ENCODE data around the gene SPATA9. TPM values are rescaled to one million over a fixed set of nuclear protein-coding genes. Genes with fewer than 3 reads are reported as not detected.
A peak's percentile ranks its signal among the peaks of the same experiment; 100 is the strongest.

Gene SPATA9
- total and polyA plus RNA-seq, 5 donors from 2014 or later = 0.28 TPM; not detected in 4

DNA sequence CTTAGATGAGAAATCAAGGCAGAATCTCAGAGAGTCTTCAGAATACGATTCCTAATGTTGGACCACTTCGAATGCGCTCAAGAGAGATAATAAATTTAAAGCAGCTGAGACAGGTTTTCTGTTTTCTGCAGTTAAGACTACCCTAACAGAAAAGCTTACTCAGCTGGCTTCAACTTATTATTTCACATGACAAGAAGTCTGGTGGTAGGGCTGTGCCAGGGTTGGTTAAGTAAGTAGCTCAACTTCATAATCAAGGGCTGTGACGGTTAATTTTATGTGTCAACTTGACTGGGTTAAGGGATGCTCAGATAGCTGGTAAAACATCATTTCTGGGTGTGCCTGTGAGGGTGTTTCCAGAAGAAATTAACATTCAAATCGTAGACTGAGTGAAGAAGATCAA, 59.1 kb downstream of the SPATA9 start:
- Histone ChIP-seq H3K9me3 (ENCODE audit: control insufficient read depth in 2 of 2, low read length in 2 of 2) (no peaks in the 10 kb centered on the region), H3K27me3 (ENCODE audit: control insufficient read depth, insufficient read depth, low read length) (peaks cover 2% of the 10 kb centered on the region), H3K4me1 (ENCODE audit: control insufficient read depth, insufficient read depth, low read length, poor library complexity, severe bottlenecking) (peaks cover 29% of the 10 kb centered on the region), H3K4me3 (ENCODE audit: low read depth, low read length) (no peak overlapping the region), H3K36me3 (ENCODE audit: control insufficient read depth, insufficient read depth, low read length) (no peaks in the 10 kb centered on the region), H3K27ac (ENCODE audit: insufficient read depth, low read length, poor library complexity, severe bottlenecking) (no peak overlapping the region)
- ATAC-seq (ENCODE audit: low read depth in 2 of 2) (no peak), DNase-seq (no peak)
- Mint-ChIP-seq H3K27ac (no peak overlapping the region), H3K4me3 (no peak overlapping the region), H3K36me3 (peaks cover 7% of the 10 kb centered on the region), H3K9me3 (peaks cover 0 to 6% (median 0%) of the 10 kb centered on the region in 7 donors), H3K27me3 (peaks cover 22% of the 10 kb centered on the region), H3K4me1 (peaks cover 13 to 34% (median 21%) of the 10 kb centered on the region in 4 donors)

DNA sequence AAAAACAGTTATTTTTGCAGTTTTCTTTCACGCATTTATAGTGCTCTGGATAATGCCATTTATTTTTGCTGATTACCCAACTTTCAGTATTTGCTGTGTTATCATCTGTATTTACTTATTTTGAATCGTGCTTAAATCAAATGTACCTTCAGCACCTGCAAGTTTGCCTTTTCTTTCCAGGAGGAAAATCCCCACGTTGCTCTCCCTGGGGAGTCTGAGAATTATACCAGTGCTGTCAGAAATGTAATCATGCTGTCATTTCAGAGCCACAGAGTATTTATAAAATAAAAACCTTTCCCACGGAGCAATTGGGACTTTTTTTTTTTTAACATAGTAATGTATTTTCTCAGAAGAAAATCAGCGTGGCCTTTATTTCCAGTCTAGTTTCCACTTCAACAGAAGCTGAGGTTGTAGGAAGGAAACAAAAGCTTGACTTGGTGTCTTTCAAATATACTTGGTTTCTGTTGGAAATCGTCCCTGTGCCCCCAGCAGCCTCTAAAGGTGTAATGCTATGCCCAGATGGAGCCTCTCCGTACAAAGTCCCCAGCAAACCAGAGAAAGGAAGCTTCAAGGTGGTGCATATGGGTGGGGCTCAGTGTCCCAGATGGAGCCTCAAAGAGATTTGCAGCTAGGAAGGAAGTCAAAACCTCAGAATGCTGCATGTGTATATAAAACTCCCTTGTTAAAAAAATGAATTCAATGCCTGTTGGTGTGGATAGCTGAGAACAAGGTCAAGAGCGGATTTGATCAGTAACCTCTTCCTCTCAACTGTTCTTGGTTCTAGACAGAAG, 60.8 kb downstream of the SPATA9 start:
- peaks cover 29% of the 10 kb centered on the region for H3K4me1 ChIP-seq (ENCODE audit: control insufficient read depth, insufficient read depth, low read length, poor library complexity, severe bottlenecking)
- H3K27me3 Mint-ChIP-seq = peaks cover 22% of the 10 kb centered on the region
- H3K4me3 Mint-ChIP-seq = peak overlapping the region; percentile 65 to 87 (median 86)
- no peak overlapping the region for H3K27ac ChIP-seq (ENCODE audit: insufficient read depth, low read length, poor library complexity, severe bottlenecking)
- H3K27me3 ChIP-seq (ENCODE audit: control insufficient read depth, insufficient read depth, low read length) = peaks cover 5% of the 10 kb centered on the region
- peaks cover 0 to 6% (median 0%) of the 10 kb centered on the region in 7 donors for H3K9me3 Mint-ChIP-seq
- H3K36me3 ChIP-seq (ENCODE audit: control insufficient read depth, insufficient read depth, low read length) = no peaks in the 10 kb centered on the region
- no peaks in the 10 kb centered on the region for H3K9me3 ChIP-seq (ENCODE audit: control insufficient read depth in 2 of 2, low read length in 2 of 2)
- peaks cover 13 to 37% (median 23%) of the 10 kb centered on the region in 4 donors for H3K4me1 Mint-ChIP-seq
- no peak for ATAC-seq (ENCODE audit: low read depth in 2 of 2)
- H3K27ac Mint-ChIP-seq = peak overlapping the region in 2 of 3 donors; percentile 6 to 48
- H3K36me3 Mint-ChIP-seq = peaks cover 7% of the 10 kb centered on the region
- H3K4me3 ChIP-seq (ENCODE audit: low read depth, low read length) = peak overlapping the region; percentile 53
- peak in 2 of 3 donors; percentile 27 to 56 for DNase-seq

DNA sequence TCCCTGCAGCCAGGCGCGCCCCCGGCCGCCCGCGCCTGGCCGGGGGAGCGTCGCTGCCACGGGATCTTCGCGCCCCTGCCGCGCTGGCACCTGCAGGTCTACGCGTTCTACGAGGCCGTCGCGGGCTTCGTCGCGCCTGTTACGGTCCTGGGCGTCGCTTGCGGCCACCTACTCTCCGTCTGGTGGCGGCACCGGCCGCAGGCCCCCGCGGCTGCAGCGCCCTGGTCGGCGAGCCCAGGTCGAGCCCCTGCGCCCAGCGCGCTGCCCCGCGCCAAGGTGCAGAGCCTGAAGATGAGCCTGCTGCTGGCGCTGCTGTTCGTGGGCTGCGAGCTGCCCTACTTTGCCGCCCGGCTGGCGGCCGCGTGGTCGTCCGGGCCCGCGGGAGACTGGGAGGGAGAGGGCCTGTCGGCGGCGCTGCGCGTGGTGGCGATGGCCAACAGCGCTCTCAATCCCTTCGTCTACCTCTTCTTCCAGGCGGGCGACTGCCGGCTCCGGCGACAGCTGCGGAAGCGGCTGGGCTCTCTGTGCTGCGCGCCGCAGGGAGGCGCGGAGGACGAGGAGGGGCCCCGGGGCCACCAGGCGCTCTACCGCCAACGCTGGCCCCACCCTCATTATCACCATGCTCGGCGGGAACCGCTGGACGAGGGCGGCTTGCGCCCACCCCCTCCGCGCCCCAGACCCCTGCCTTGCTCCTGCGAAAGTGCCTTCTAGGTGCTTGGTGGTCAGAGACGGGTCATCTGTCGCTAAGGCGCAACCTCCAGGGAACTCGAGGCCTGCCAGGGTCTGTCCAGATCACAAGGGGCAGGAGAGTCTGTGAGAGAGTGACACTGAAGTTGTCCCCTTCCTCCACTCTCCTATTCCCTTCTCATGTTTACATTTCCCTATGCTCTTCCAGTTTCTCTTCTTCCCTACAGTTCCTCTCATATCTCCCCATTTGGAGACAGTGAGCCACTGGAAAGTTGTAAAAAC, 61.6 kb downstream of the SPATA9 start:
- ATAC-seq (ENCODE audit: low read depth in 2 of 2) = peak; percentile 42 to 55
- H3K27ac ChIP-seq (ENCODE audit: insufficient read depth, low read length, poor library complexity, severe bottlenecking) = no peak overlapping the region
- H3K27me3 ChIP-seq (ENCODE audit: control insufficient read depth, insufficient read depth, low read length) = peaks cover 5% of the 10 kb centered on the region

DNA sequence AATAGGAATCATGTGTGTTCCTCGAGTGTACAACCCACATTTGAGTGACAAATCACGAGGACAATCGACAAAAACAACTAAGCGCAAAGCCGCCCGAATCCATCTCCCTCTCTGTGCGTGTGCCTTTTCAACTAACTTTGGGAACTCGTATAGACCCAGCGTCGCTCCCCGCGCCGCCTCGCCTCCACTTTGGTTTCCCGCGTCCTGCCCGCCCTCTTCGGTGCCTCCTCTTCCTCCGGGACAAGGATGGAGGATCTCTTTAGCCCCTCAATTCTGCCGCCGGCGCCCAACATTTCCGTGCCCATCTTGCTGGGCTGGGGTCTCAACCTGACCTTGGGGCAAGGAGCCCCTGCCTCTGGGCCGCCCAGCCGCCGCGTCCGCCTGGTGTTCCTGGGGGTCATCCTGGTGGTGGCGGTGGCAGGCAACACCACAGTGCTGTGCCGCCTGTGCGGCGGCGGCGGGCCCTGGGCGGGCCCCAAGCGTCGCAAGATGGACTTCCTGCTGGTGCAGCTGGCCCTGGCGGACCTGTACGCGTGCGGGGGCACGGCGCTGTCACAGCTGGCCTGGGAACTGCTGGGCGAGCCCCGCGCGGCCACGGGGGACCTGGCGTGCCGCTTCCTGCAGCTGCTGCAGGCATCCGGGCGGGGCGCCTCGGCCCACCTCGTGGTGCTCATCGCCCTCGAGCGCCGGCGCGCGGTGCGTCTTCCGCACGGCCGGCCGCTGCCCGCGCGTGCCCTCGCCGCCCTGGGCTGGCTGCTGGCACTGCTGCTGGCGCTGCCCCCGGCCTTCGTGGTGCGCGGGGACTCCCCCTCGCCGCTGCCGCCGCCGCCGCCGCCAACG, 62.5 kb downstream of the SPATA9 start, which contains the start of gene GPR150:
TSS of gene GPR150 (plus strand) at position 58 of the 840 bp plus-strand sequence. CDS start at position 247, 189 bp downstream.
- H3K36me3 Mint-ChIP-seq = peaks cover 7% of the 10 kb centered on the region
- Histone ChIP-seq H3K4me1 (ENCODE audit: control insufficient read depth, insufficient read depth, low read length, poor library complexity, severe bottlenecking) (peaks cover 29% of the 10 kb centered on the region), H3K27me3 (ENCODE audit: control insufficient read depth, insufficient read depth, low read length) (peaks cover 5% of the 10 kb centered on the region), H3K36me3 (ENCODE audit: control insufficient read depth, insufficient read depth, low read length) (no peaks in the 10 kb centered on the region), H3K9me3 (ENCODE audit: control insufficient read depth in 2 of 2, low read length in 2 of 2) (no peaks in the 10 kb centered on the region), H3K27ac (ENCODE audit: insufficient read depth, low read length, poor library complexity, severe bottlenecking) (no peak within 1 kb of the TSS), H3K4me3 (ENCODE audit: low read depth, low read length) (peak within 1 kb of the TSS; percentile 54)
- peak within 1 kb of the TSS; percentile 85 to 95 (median 90) for H3K4me3 Mint-ChIP-seq
- H3K9me3 Mint-ChIP-seq = peaks cover 0 to 6% (median 0%) of the 10 kb centered on the region in 7 donors
- H3K4me1 Mint-ChIP-seq = peaks cover 13 to 37% (median 23%) of the 10 kb centered on the region in 4 donors
- peaks cover 15% of the 10 kb centered on the region for H3K27me3 Mint-ChIP-seq
- ATAC-seq (ENCODE audit: low read depth in 2 of 2) = peak; percentile 80 to 83
- peak within 1 kb of the TSS in 2 of 3 donors; percentile 18 to 67 for H3K27ac Mint-ChIP-seq
- peak; percentile 39 to 78 (median 52) for DNase-seq

More for the DNA sequence above, 61.6 kb downstream of the SPATA9 start:
- Histone ChIP-seq H3K4me3 (ENCODE audit: low read depth, low read length) (peak overlapping the region; percentile 53), H3K9me3 (ENCODE audit: control insufficient read depth in 2 of 2, low read length in 2 of 2) (no peaks in the 10 kb centered on the region), H3K4me1 (ENCODE audit: control insufficient read depth, insufficient read depth, low read length, poor library complexity, severe bottlenecking) (peaks cover 29% of the 10 kb centered on the region), H3K36me3 (ENCODE audit: control insufficient read depth, insufficient read depth, low read length) (no peaks in the 10 kb centered on the region)
- H3K4me1 Mint-ChIP-seq = peaks cover 13 to 37% (median 23%) of the 10 kb centered on the region in 4 donors
- H3K4me3 Mint-ChIP-seq = peak overlapping the region; percentile 65 to 87 (median 86)
- peaks cover 15% of the 10 kb centered on the region for H3K27me3 Mint-ChIP-seq
- H3K27ac Mint-ChIP-seq = peak overlapping the region in 1 of 3 donors; percentile 48
- H3K9me3 Mint-ChIP-seq = peaks cover 0 to 6% (median 0%) of the 10 kb centered on the region in 7 donors
- peaks cover 7% of the 10 kb centered on the region for H3K36me3 Mint-ChIP-seq
- peak in 2 of 3 donors; percentile 36 to 63 for DNase-seq

DNA sequence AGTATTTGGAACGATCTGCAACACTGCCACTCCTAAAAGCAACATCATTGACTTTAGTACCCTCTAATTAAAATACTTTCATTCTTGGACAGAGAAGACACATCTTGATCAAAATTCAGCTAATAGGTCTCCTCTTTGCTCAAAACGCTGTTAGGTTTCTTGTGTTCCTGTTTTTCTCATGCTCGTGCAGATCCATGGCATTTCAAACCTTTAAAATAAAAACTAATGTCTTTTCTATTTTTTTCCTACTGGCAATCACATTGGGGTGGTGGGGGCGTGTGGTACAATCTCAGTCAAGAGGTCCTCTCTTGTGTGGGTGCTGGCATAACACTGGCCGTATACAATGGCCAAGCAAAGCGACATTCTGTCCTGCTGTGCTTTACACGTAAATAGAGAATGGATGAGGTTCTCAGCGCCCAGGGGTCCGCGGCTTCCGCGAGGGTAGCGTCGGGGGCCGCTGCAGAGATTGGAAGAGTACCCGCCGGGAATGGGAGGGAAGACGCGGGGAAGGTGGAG, 63.2 kb downstream of the SPATA9 start:
- Histone ChIP-seq H3K9me3 (ENCODE audit: control insufficient read depth in 2 of 2, low read length in 2 of 2) (no peaks in the 10 kb centered on the region), H3K27ac (ENCODE audit: insufficient read depth, low read length, poor library complexity, severe bottlenecking) (no peak overlapping the region), H3K4me3 (ENCODE audit: low read depth, low read length) (peak overlapping the region; percentile 54), H3K36me3 (ENCODE audit: control insufficient read depth, insufficient read depth, low read length) (no peaks in the 10 kb centered on the region), H3K27me3 (ENCODE audit: control insufficient read depth, insufficient read depth, low read length) (peaks cover 5% of the 10 kb centered on the region), H3K4me1 (ENCODE audit: control insufficient read depth, insufficient read depth, low read length, poor library complexity, severe bottlenecking) (peaks cover 29% of the 10 kb centered on the region)
- H3K9me3 Mint-ChIP-seq = peaks cover 0 to 6% (median 0%) of the 10 kb centered on the region in 7 donors
- ATAC-seq (ENCODE audit: low read depth in 2 of 2) (no peak), DNase-seq (no peak)
- peaks cover 20% of the 10 kb centered on the region for H3K27me3 Mint-ChIP-seq
- peak overlapping the region; percentile 82 to 95 (median 90) for H3K4me3 Mint-ChIP-seq
- H3K36me3 Mint-ChIP-seq = peaks cover 7% of the 10 kb centered on the region
- peaks cover 13 to 37% (median 24%) of the 10 kb centered on the region in 4 donors for H3K4me1 Mint-ChIP-seq
- peak overlapping the region in 2 of 3 donors; percentile 18 to 67 for H3K27ac Mint-ChIP-seq

DNA sequence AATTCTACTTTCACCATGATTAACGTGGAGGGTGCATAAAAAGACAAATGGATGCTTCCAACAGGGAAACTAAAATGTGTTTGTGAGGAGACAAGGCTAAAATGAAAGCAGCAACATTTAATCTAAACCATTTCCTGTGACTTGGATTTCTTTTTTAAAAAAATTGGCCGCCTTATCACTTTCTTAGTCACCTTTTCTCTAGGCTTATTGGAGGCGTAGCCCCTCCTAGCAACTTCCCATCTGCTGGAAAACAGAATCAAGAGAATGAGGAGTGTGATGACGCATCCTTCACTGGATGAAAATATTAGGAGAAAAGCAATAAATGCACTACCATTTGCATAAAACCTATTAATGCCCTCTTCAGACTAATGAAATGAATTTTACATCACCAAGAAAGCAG, 63.7 kb downstream of the SPATA9 start:
- Histone ChIP-seq H3K27me3 (ENCODE audit: control insufficient read depth, insufficient read depth, low read length) (peaks cover 5% of the 10 kb centered on the region), H3K36me3 (ENCODE audit: control insufficient read depth, insufficient read depth, low read length) (no peaks in the 10 kb centered on the region), H3K4me1 (ENCODE audit: control insufficient read depth, insufficient read depth, low read length, poor library complexity, severe bottlenecking) (peaks cover 29% of the 10 kb centered on the region), H3K9me3 (ENCODE audit: control insufficient read depth in 2 of 2, low read length in 2 of 2) (no peaks in the 10 kb centered on the region), H3K27ac (ENCODE audit: insufficient read depth, low read length, poor library complexity, severe bottlenecking) (no peak overlapping the region), H3K4me3 (ENCODE audit: low read depth, low read length) (peak overlapping the region; percentile 54)
- Mint-ChIP-seq H3K4me3 (peak overlapping the region; percentile 85 to 95 (median 90)), H3K9me3 (peaks cover 0 to 6% (median 0%) of the 10 kb centered on the region in 7 donors), H3K36me3 (peaks cover 3% of the 10 kb centered on the region), H3K4me1 (peaks cover 13 to 35% (median 24%) of the 10 kb centered on the region in 4 donors), H3K27me3 (peaks cover 17% of the 10 kb centered on the region), H3K27ac (peak overlapping the region in 1 of 3 donors; percentile 18)
- DNase-seq (no peak), ATAC-seq (ENCODE audit: low read depth in 2 of 2) (no peak)
